Liver (tissue), 3 donors: Measurements from ENCODE around the gene BTRC.

Experiments used
- CTCF ChIP-seq: fragments of 150-350 bp; IDR thresholded peaks from 2 replicates; pipeline ENCODE4 v1.5.1; 2017; ENCODE audit warnings: improper control_type of control experiment, low read depth, low read length; ENCODE audit not compliant: missing input control
- FOXA2 ChIP-seq: IDR thresholded peaks from 2 replicates; pipeline ENCODE4 v1.6.1; 2016; ENCODE audit warnings: antibody characterized with exemption
- JUND ChIP-seq, 2 donors: IDR thresholded peaks; 2 replicates each; pipeline ENCODE4 v1.6.1; 2016; ENCODE audit warnings: antibody characterized with exemption in 2 of 2
- MAX ChIP-seq: IDR thresholded peaks from 2 replicates; pipeline ENCODE4 v1.6.1; 2016; ENCODE audit warnings: antibody characterized with exemption
- RAD21 ChIP-seq, 2 donors: IDR thresholded peaks; 2 replicates each; pipeline ENCODE4 v1.6.1; 2016; ENCODE audit warnings: antibody characterized with exemption in 2 of 2, mild to moderate bottlenecking in 2 of 2
- REST ChIP-seq: IDR thresholded peaks from 2 replicates; pipeline ENCODE4 v1.6.1; 2016; ENCODE audit warnings: antibody characterized with exemption, mild to moderate bottlenecking
- SP1 ChIP-seq: IDR thresholded peaks from 2 replicates; pipeline ENCODE4 v1.6.1; 2018; ENCODE audit warnings: antibody characterized with exemption, mild to moderate bottlenecking
- TAF1 ChIP-seq: conservative IDR thresholded peaks from 2 replicates; pipeline ENCODE4 v1.6.1; 2016; ENCODE audit warnings: antibody characterized with exemption, mild to moderate bottlenecking
- YY1 ChIP-seq: IDR thresholded peaks from 2 replicates; pipeline ENCODE4 v1.6.1; 2016; ENCODE audit warnings: antibody characterized with exemption, mild to moderate bottlenecking
- ZBTB33 ChIP-seq: IDR thresholded peaks from 2 replicates; pipeline ENCODE4 v1.6.1; 2016; ENCODE audit warnings: antibody characterized with exemption
- donor health status: healthy.
- donor health status: healthy.

- no peak for TF ChIP-seq CTCF
- TF ChIP-seq MAX: no peak
- no peak for TF ChIP-seq JUND (IDR thresholded peaks at IDR 0.05)
- TF ChIP-seq YY1: no peak
- no peak for TF ChIP-seq TAF1
- no peak for TF ChIP-seq SP1
- TF ChIP-seq ZBTB33: no peak
- no peak for TF ChIP-seq FOXA2
- TF ChIP-seq REST: no peak
- no peak for TF ChIP-seq RAD21 (IDR thresholded peaks at IDR 0.05)
Measured at GRCh38 chr10:101425535-101425934, 71.6 kb downstream of the BTRC start.
